GM12878 (cell line): ENCODE measurements around the gene YTHDF2. TPM values are rescaled to one million over a fixed set of nuclear protein-coding genes. Genes with fewer than 3 reads are reported as not detected.

Experiments
- ATAC-seq: fragments of 200-7000 bp; cut with Tn5 transposase; 3 replicates; pipeline ENCODE4 v1.9.1; 2020; ENCODE audit warnings: mild to moderate bottlenecking, moderate library complexity
- BruUV-seq: library from RNA; stranded (reverse); fragments of 400-500 nt; replicated peaks from 2 replicates; lab custom pipeline; 2021; lab: Mats Ljungman, UMichigan
- CTCF ChIA-PET: fragments of 300-600 bp; sonication (Branson Sonifier 250); formaldehyde crosslinking; extraction: SDS; loops from one replicate; lab custom pipeline; 2021; ENCODE audit warnings: inconsistent platforms; lab: Yijun Ruan, JAX
- POLR2A ChIA-PET: fragments of 350-600 bp; formaldehyde crosslinking; extraction: SDS; loops from one replicate; lab custom pipeline; 2021; ENCODE audit warnings: inconsistent platforms; lab: Charles Lee
- RAD21 ChIA-PET: fragments of 300-600 bp; sonication (Branson Sonifier 250); formaldehyde crosslinking; loops from one replicate; lab custom pipeline; 2023; ENCODE audit warnings: antibody characterized with exemption; ENCODE audit not compliant: unreplicated experiment; lab: Charles Lee
- SMC1A ChIA-PET: fragments of 300-600 bp; sonication (Branson Sonifier 250); formaldehyde crosslinking; loops from one replicate; lab custom pipeline; 2023; ENCODE audit not compliant: unreplicated experiment, uncharacterized antibody; lab: Charles Lee
- DNase-seq: peaks from one replicate; pipeline ENCODE4 v3.0.0-alpha.2; 2011; ENCODE audit warnings: low read depth, low spot score
- FAIRE-seq: peaks from 3 replicates; lab custom pipeline; 2011; peaks lifted over from hg19 to GRCh38; lab: Jason Lieb, UNC
- H2AFZ ChIP-seq: 2 replicates; pipeline ENCODE4 v1.6.0; 2011; ENCODE audit warnings: low read depth, low read length, control low read depth; ENCODE audit not compliant: control insufficient read depth
- H3K27ac ChIP-seq: 2 replicates; pipeline ENCODE4 v1.5.1; 2011; ENCODE audit warnings: control low read depth; ENCODE audit not compliant: control insufficient read depth, insufficient read depth
- H3K27me3 ChIP-seq, 2 experiments: replicated peaks in 1 of 2; 2 replicates each; pipeline versions ENCODE4 v1.6.0 to v1.6.1; 2011; ENCODE audit warnings: low read length in 1 of 2; ENCODE audit not compliant: control insufficient read depth in 2 of 2, insufficient read depth in 2 of 2
- H3K36me3 ChIP-seq, 2 experiments: 2 replicates each; pipeline ENCODE4 v1.5.1; 2011; ENCODE audit warnings: low read length in 1 of 2; ENCODE audit not compliant: control insufficient read depth in 2 of 2, insufficient read depth in 2 of 2
- H3K4me1 ChIP-seq: 2 replicates; pipeline ENCODE4 v1.6.1; 2011; ENCODE audit warnings: mild to moderate bottlenecking, low read length, moderate library complexity, mixed read lengths; ENCODE audit not compliant: control insufficient read depth, insufficient read depth
- H3K4me2 ChIP-seq: 2 replicates; pipeline ENCODE4 v1.6.0; 2011; ENCODE audit warnings: control low read depth; ENCODE audit not compliant: control insufficient read depth, insufficient read depth
- H3K4me3 ChIP-seq: fragments of 200-600 bp; sonication (generic); 2 replicates; pipeline ENCODE4 v1.5.1; 2016
- H3K79me2 ChIP-seq: 2 replicates; pipeline ENCODE4 v1.6.0; 2011; ENCODE audit warnings: low read length; ENCODE audit not compliant: control insufficient read depth, insufficient read depth
- H3K9ac ChIP-seq: 2 replicates; pipeline ENCODE4 v1.8.0; 2011; ENCODE audit warnings: low read length, control low read depth, mixed read lengths; ENCODE audit not compliant: control insufficient read depth, insufficient read depth
- H3K9me3 ChIP-seq: replicated peaks from 3 replicates; pipeline ENCODE4 v1.5.1; 2011; ENCODE audit warnings: mild to moderate bottlenecking, low read length; ENCODE audit not compliant: control insufficient read depth, insufficient read depth
- H4K20me1 ChIP-seq: 2 replicates; pipeline ENCODE4 v1.6.0; 2011; ENCODE audit not compliant: control insufficient read depth, insufficient read depth
- CTCF ChIP-seq, 3 experiments: IDR thresholded peaks in 2 of 3; conservative IDR thresholded peaks in 1 of 3; 2 replicates each; pipeline ENCODE4 v1.5.1; 2011; ENCODE audit warnings: low read depth in 3 of 3, low read length in 3 of 3, mild to moderate bottlenecking in 3 of 3, control low read depth in 2 of 3, moderate library complexity in 2 of 3, inconsistent platforms in 1 of 3, mixed read lengths in 1 of 3; ENCODE audit not compliant: control insufficient read depth in 2 of 3, insufficient read depth in 1 of 3; ENCODE audit errors: extremely low read depth in 1 of 3
- MEF2A ChIP-seq: IDR thresholded peaks from 2 replicates; pipeline ENCODE4 v1.6.1; 2011; ENCODE audit warnings: low read depth, mild to moderate bottlenecking, low read length, moderate library complexity; ENCODE audit not compliant: insufficient read depth
- NBN ChIP-seq: fragments of 450-650 bp; IDR thresholded peaks from 2 replicates; pipeline ENCODE4 v1.6.1; 2016
- RAD21 ChIP-seq: IDR thresholded peaks from 2 replicates; pipeline ENCODE4 v1.6.1; 2011; ENCODE audit warnings: mild to moderate bottlenecking, low read depth, low read length, moderate library complexity; ENCODE audit not compliant: insufficient read depth
- RFX5 ChIP-seq: IDR thresholded peaks from 2 replicates; pipeline ENCODE4 v1.6.1; 2011; ENCODE audit warnings: low read depth, low read length, improper control_type of control experiment
- ZNF592 ChIP-seq: fragments of 450-650 bp; IDR thresholded peaks from 2 replicates; pipeline ENCODE4 v1.6.1; 2017; ENCODE audit warnings: mild to moderate bottlenecking, moderate library complexity
- WGBS: methylation state at CpG from one replicate; pipeline ENCODE4 v1.1.6; 2016; ENCODE audit warnings: low lambda C conversion rate; ENCODE audit not compliant: insufficient replicate concordance, insufficient coverage; ENCODE audit errors: missing lambda C conversion rate; 5-methylcytosine and 5-hydroxymethylcytosine counted together
- in situ Hi-C: fragments of 300-500 bp; cut with MboI; formaldehyde crosslinking; loops from 9 replicates; pipeline ENCODE4 v1.14.3; 2018; ENCODE audit warnings: mixed read lengths
- intact Hi-C: fragments of 100-400 bp; cut with micrococcal nuclease; formaldehyde crosslinking; loops from one replicate; pipeline ENCODE4 v1.14.2; 2022; ENCODE audit not compliant: unreplicated experiment
- polyA plus RNA-seq, 11 experiments: library from polyadenylated mRNA; depleted of rRNA in 4 of 11; unstranded in 6 of 11; stranded (reverse) in 5 of 11; fragments of >200 nt; fragmentation: Nextera tagmentation in 4 of 11; fragmentation: Illumina TruSeq in 1 of 11; extraction: Ambion mirVana in 4 of 11; extraction: Trizol in 1 of 11; gene quantifications; 1 replicate in 1 of 11; 2 replicates in 10 of 11; pipeline versions ENCODE4 v1.2.1 to v1.2.3, GENCODE V29; 2011 to 2016; ENCODE audit warnings: inconsistent platforms in 2 of 11, missing spikeins in 2 of 11, low read depth in 1 of 11
- total RNA-seq, 4 experiments: library from RNA; depleted of rRNA in 3 of 4; stranded (reverse); fragments of >200 nt in 3 of 4; fragmentation: Illumina TruSeq in 1 of 4; extraction: Trizol in 1 of 4; gene quantifications; 2 replicates each; pipeline versions ENCODE4 v1.2.1 to v1.2.3, GENCODE V29; 2013 to 2021

YTHDF2 gene
- total and polyA plus RNA-seq, 10 of the 15 experiments (the other 5 are each of a cell fraction or from before 2014, with no cell fraction given): 42.4 to 121 (median 66.9) TPM

DNA sequence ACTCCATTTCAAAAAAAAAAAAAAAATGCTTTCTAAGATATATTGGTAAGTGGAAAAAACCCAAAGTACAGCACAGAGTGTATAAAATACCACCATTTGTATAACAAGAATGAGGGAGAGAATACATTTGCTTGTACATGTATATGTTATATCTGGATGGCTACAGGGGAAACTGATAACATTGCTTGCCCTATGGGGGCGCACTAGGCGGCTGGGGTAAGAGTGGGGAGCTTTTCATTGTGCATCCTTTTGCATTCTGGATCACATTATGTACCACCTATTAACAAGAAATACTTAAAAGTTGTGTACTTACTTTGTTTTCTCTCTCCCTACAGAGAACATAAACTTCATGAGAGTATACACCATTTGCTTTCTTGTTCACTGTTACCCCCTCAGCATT lies 46.6 kb downstream of the YTHDF2 start:
- Histone ChIP-seq H3K9me3 (no peaks in the 10 kb centered on the region), H3K27me3 (no peaks in the 10 kb centered on the region), H3K9ac (no peak overlapping the region), H3K4me1 (no peaks in the 10 kb centered on the region), H3K4me2 (no peak overlapping the region), H2AFZ (no peak overlapping the region), H3K79me2 (no peaks in the 10 kb centered on the region), H3K36me3 (no peaks in the 10 kb centered on the region), H3K4me3 (no peak overlapping the region), H4K20me1 (no peaks in the 10 kb centered on the region), H3K27ac (no peak overlapping the region)
- no peak for TF ChIP-seq NBN
- peak in 1 of 3 experiments; percentile 16; a peak in 1 of 6 replicates for TF ChIP-seq CTCF (IDR thresholded peaks at IDR 0.05 in 2 of 3, conservative IDR thresholded peaks at IDR 0.05 in 1 of 3; ENCODE audit: control insufficient read depth in 2 of 3, extremely low read depth in 1 of 3, insufficient read depth in 1 of 3, low read depth in 3 of 3, low read length in 3 of 3)
- BruUV-seq: no TSS peak
- POLR2A ChIA-PET: interaction anchor here (0.6 to 0.7 kb wide), 3 partner anchors 139 to 420 kb away, joined by 3 read pairs; no protein-coding TSS in a partner anchor
- WGBS: 7% methylated on average over 2 of the region's 2 CpGs
- FAIRE-seq (no peak), ATAC-seq (no peak), DNase-seq (no peak)
- SMC1A ChIA-PET: interaction anchor here (1.1 to 7.3 kb wide), 4 partner anchors 8 to 250 kb away, joined by 3 to 107 read pairs (median 12); no protein-coding TSS in a partner anchor
- in situ Hi-C loops (loop anchor here (5.0 kb wide), 1 partner anchor 414 kb away; no protein-coding TSS in a partner anchor), intact Hi-C loops (loop anchor here (10.0 kb wide), 1 partner anchor 421 kb away; no protein-coding TSS in a partner anchor)
- CTCF ChIA-PET: interaction anchor here (0.6 to 8.0 kb wide), 6 partner anchors 8 to 419 kb away, joined by 3 to 268 read pairs (median 11); no protein-coding TSS in a partner anchor
- RAD21 ChIA-PET: interaction anchor here (0.8 to 5.1 kb wide), 3 partner anchors 78 to 419 kb away, joined by 3 to 118 read pairs (median 6); no protein-coding TSS in a partner anchor

DNA sequence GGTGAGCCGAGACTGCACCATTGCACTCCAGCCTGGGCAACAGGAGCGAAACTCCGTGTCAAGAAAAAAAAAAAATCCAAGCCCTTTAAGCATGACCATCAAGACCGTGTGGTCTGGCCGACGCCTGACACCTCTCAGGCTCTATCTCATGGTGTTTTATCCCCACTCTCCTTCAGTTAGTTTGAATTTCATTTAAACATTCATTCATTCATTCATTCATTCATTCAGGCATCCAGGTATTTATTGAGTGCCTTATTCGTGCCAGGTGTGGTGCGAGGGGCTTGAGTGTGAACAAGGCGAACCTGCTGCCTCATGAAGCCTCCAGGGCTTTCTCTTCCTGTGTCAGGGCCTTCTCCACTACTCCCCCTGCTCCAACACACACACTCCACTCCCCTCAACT lies 52.7 kb downstream of the YTHDF2 start:
- no peaks in the 10 kb centered on the region for H4K20me1 ChIP-seq
- no peak overlapping the region for H2AFZ ChIP-seq
- no TSS peak for BruUV-seq
- ChIA-PET SMC1A (no interaction called here), RAD21 (no interaction called here), POLR2A (no interaction called here), CTCF (no interaction called here)
- DNase-seq: no peak
- no peak overlapping the region for H3K9ac ChIP-seq
- no peaks in the 10 kb centered on the region for H3K4me1 ChIP-seq
- FAIRE-seq: no peak
- H3K27ac ChIP-seq: no peak overlapping the region
- no peak for ATAC-seq
- H3K36me3 ChIP-seq: no peaks in the 10 kb centered on the region
- 47% methylated on average over 9 of the region's 9 CpGs for WGBS
- no peaks in the 10 kb centered on the region for H3K9me3 ChIP-seq
- no peak overlapping the region for H3K4me2 ChIP-seq
- H3K27me3 ChIP-seq: no peaks in the 10 kb centered on the region; a peak in 1 of 4 replicates
- in situ Hi-C loops: loop anchor here (5.0 kb wide), 2 partner anchors 88 to 243 kb away; no protein-coding TSS in a partner anchor
- H3K79me2 ChIP-seq: no peaks in the 10 kb centered on the region
- H3K4me3 ChIP-seq: no peak overlapping the region
- intact Hi-C loops: loop anchor here (5.0 to 10.0 kb wide), 2 partner anchors 243 to 415 kb away; no protein-coding TSS in a partner anchor
- TF ChIP-seq RFX5: no peak
- TF ChIP-seq RAD21: no peak
- TF ChIP-seq MEF2A: no peak
- no peak for TF ChIP-seq ZNF592
